HG02759 (cell line): ENCODE measurements around the gene RHEB.

Experiments used
- ATAC-seq: cut with Tn5 transposase; IDR thresholded peaks from one replicate; pipeline ENCODE4 v1.9.1; 2021; ENCODE audit warnings: mild to moderate bottlenecking, moderate library complexity; ENCODE audit not compliant: unreplicated experiment

RHEB gene

GRCh38 chr7:151477867-151478266, 41.8 kb downstream of the RHEB start:
- ATAC-seq, result no peak

DNA sequence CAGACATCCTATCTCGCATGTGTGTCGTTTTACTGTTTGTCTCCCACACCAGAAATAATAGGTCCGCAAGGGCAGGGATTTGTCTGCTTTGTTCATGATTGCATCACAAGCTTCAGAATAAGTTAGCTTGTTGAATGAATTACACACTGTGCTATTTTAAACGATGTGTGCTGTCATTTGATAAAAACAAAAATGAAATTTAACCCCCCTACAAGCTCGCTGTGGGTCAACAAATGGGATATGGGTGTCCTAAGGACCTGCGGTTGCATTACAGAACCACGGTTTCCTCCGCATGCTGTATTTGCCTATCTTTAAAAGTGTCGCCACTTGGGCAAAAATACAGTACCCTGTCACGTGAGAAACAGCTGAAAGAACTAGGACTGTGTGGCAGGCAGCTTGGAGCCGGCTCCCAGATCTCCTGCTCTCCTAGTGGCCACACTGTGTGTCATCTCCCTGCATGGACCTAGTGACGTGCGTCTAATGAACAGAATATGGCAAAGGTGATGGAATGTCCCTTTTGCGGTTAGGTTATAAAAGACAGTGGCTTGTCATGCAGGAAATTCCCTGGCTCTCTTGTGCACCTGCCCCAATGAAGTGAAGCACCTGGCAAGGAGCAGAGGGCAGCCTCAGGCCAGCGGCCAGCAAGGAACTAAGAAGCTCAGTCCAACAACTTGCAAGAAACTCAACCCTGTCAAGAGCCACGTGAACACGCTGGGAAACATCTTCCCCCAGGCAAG, 46.9 kb downstream of the RHEB start:
- peak; percentile 30 for ATAC-seq

GRCh38 chr7:151470711-151471110, 49.0 kb downstream of the RHEB start:
- no peak for ATAC-seq

- ATAC-seq, result no peak
These were observed 50.4 kb downstream of the RHEB start for GRCh38 chr7:151469281-151469680.

- no peak for ATAC-seq
These were observed 51.3 kb downstream of the RHEB start for GRCh38 chr7:151468217-151469018.

DNA sequence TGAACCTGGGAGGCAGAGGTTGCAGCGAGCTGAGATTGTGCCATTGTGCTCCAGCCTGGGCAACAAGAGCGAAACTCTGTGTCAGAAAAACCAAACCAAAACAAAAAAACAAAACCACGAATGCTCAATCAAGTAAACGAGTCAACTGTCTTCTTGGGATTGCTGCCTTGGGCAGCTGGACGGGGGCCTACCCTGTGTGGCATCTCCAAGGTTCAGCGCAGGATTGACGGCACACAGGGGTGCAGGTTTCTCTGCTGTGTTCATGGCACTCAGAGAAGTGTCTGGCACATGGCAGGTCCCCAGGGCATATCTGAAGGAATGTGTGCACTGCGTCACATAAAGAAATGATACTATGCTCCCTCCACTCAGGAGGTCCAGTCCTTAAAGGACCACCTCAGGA, 54.5 kb downstream of the RHEB start:
- ATAC-seq, result no peak

DNA sequence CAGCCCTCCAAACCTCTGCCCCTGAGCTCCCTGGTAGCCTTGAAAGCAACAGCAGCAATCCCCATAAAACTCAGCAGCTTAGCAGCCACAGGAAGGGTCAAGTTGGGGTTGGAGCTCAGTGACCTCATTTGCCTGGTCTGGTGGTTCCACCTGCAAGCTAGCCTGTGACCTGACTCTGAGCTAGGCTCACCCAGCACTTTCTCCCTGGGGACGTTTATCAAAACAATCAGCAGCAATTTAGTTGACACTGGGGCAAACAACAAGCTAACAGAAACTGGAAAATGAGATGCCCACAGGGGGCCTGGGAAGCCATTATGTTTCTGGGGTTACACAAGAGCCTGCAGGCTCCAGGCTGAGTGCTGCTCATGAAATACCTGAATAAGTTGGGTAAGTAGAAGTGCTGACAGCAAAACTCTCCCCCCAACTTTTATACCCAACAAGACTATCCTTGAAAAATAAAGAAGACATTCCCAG, 57.4 kb downstream of the RHEB start:
- no peak for ATAC-seq

DNA sequence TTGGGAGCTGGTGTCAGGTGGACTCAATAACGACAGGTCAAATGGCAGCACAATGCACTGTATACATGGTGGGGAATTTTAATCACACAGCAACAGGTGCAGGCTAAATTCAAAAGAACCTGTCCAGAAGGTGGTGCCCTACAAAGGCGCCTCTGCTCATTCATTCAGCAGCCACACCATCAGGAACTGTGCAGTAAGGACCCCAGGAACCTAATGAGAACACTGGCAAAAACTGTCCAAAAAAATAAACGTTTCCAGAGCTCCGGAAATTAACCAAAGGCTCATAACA, 57.8 kb downstream of the RHEB start:
- ATAC-seq, result no peak

GRCh38 chr7:151461096-151461941, 58.4 kb downstream of the RHEB start:
- no peak for ATAC-seq

- no peak for ATAC-seq
These were observed 59.2 kb downstream of the RHEB start for GRCh38 chr7:151460474-151460855.

DNA sequence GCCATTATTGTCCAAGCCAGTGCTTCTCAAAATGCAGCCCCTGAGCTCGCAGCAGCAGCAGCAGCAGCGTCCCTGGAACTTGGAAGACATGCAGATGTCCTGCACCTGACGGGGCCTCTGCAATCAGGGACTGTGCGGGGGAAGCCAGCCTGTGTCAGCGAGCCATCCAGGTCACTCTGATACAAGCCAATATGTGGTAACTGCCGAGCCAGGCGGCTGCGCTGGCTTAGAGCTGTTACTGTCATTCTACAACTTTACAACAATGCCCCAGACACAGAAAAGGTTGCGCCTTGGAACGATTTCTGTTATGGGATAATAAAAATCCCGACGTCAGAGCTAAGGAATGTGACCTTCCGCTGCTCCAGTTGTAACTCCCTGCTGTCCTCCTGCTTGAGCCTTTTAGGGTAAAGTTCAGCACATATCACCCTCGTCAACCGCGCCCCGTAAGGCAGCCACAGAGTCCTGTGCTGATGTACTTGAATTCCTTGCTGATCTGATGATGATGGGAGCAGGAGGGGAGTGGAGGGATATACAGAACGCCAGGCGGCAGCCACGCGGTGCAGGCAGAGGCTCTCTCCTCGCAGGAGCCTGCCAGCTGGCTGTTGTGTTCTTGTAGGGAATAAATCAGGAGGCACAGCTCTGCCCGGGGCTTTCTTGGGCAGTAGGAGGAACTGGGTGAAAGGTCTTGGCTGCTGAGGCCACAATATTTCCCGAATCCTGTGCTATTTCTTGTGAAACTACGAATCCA, 59.8 kb downstream of the RHEB start:
- no peak for ATAC-seq

- no peak for ATAC-seq
These were observed 62.2 kb downstream of the RHEB start for GRCh38 chr7:151457534-151457933.

DNA sequence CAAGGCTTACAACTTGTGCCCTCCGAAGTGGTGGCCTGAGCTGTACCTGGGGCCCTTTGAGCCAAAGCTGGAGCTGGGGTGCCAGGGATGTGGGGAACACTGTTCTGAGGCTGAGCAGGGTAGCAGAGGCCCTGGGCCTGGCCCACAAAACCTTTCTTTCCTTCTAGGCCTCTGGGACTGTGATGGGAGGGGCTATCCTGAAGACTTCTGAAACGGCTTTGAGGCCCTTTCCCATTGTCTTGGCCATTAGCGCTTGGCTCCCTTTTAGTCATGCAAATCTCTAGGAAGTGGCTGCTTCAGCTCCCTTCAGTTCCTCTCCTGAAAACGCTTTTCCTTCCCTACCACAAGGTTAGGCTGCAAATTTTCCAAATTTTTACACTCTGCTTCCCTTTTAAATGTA, 62.9 kb downstream of the RHEB start:
- no peak for ATAC-seq

DNA sequence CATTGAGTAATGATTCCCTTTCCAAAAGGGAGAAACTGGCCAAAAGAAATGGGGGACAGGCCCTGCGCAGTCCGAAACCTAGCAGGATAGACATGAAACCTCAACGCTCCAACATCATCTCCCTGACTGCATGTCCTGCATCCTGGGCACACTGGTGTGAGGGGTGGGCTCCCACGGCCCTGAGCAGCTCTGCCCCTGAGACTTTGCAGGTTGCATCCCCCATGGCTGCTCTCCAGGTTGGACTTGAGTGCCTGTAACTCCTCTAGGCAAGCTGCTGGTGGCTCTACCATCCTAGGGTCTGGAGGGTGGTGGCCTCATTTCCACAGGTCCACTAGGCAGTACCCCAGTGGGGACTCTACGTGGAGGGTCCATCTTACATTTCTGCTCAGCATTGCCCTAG, 63.4 kb downstream of the RHEB start:
- ATAC-seq, result no peak

DNA sequence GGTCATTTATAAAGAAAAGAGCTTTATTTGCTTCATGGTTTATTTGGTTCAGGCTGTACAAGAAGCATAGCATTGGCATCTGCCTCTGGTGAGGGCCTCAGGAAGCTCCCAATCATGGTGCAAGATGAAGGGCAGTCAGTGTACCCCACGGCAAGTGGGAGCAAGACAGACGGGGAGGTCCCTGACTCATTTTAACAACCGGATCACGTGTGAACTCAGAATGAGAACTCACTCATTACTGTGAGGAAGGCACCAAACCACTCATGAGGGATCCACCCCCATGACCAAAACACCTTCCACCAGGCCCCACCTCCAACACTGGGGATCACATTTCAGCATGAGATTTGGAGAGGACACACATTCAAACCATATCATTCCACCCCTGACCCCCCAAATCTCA, 64.0 kb downstream of the RHEB start:
- no peak for ATAC-seq

DNA sequence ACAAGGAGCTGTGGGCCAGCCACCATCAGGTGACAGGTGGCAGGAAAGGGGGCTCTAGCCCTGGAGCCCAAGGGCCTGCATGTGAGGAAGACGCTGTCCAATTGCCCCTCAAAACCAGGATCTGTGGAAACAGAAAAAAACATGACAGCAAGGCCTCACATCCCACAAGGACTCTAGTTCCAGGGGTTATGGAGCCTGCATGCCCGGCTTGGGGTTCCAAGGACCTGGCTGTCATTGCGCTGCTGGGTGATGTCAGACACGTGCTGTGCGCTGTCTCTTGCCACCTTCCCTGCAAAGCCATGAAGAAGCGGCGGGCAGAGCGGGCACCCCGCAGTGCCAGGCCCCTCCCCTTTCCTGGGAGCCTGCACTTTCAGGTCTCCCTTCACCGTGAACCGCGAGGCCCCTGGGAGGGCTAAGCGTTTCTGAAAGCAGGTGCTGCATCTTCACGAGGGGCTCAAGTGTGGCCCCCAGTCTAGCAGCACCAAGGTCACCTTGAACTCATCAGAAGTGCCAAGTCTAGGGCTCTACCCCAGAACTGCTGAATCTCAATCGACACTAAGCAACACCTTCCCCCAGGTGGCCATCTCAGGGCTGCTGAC, 64.7 kb downstream of the RHEB start:
- ATAC-seq, result no peak

GRCh38 chr7:151454305-151454704, 65.4 kb downstream of the RHEB start:
- no peak for ATAC-seq

- ATAC-seq, result no peak
These were observed 66.3 kb downstream of the RHEB start for GRCh38 chr7:151453326-151453791.

- ATAC-seq, result no peak
These were observed 66.9 kb downstream of the RHEB start for GRCh38 chr7:151452680-151453325.
